GM13977 (cell line): ENCODE results near the gene FMNL2.

Experiments
- DNase-seq: peaks from one replicate; pipeline ENCODE4 v3.0.0; 2012; ENCODE audit warnings: low spot score
- in situ Hi-C: fragments of 300-500 bp; cut with MboI; formaldehyde crosslinking; loops from one replicate; pipeline ENCODE4 v1.12.0; 2022; ENCODE audit warnings: low sequenced_read_pairs, low pct_unique_long_range_greater_than_20kb, mixed read lengths, inconsistent platforms; ENCODE audit not compliant: unreplicated experiment
- TF ChIP-seq, protein P1 (sequence below): IDR thresholded peaks from 2 replicates; pipeline ENCODE4 v1.5.1; 2012; ENCODE audit warnings: mild to moderate bottlenecking, control low read depth; ENCODE audit not compliant: insufficient read depth; ENCODE audit errors: extremely low read depth, missing control alignments

Gene FMNL2

GRCh38 chr2:152492911-152493310 lies 157.9 kb downstream of the FMNL2 start:
- in situ Hi-C loops, result no loop called here
- TF ChIP-seq, protein P1, sequence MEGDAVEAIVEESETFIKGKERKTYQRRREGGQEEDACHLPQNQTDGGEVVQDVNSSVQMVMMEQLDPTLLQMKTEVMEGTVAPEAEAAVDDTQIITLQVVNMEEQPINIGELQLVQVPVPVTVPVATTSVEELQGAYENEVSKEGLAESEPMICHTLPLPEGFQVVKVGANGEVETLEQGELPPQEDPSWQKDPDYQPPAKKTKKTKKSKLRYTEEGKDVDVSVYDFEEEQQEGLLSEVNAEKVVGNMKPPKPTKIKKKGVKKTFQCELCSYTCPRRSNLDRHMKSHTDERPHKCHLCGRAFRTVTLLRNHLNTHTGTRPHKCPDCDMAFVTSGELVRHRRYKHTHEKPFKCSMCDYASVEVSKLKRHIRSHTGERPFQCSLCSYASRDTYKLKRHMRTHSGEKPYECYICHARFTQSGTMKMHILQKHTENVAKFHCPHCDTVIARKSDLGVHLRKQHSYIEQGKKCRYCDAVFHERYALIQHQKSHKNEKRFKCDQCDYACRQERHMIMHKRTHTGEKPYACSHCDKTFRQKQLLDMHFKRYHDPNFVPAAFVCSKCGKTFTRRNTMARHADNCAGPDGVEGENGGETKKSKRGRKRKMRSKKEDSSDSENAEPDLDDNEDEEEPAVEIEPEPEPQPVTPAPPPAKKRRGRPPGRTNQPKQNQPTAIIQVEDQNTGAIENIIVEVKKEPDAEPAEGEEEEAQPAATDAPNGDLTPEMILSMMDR, result no peak
- DNase-seq, result no peak

GRCh38 chr2:152493417-152493816 lies 158.4 kb downstream of the FMNL2 start:
- DNase-seq, result no peak
- in situ Hi-C loops, result no loop called here
- TF ChIP-seq, protein P1, result no peak

GRCh38 chr2:152493945-152494528 lies 159.1 kb downstream of the FMNL2 start:
- DNase-seq, result no peak
- in situ Hi-C loops, result no loop called here
- TF ChIP-seq, protein P1, result no peak

DNA sequence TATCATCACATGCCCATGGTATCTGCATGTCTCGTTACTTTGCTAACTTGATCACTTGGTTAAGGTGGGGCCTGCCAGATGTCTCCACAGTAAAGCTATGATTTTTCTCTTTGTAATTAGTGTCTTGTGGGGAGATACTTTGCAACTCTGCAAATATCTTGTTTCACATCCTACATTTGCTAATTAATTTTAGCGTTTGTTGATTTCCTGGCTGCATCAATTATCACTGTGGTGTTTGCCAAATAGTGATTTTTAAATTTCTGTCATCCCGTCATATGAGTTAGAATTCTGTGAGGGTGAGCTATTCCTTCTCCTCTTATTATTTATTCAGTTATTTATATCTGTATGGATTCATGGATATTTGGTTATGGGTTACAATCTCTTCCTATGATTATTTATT lies 161.4 kb downstream of the FMNL2 start:
- in situ Hi-C loops, result no loop called here
- TF ChIP-seq, protein P1, result no peak
- DNase-seq, result no peak

- peak; percentile 25 for DNase-seq
- TF ChIP-seq, protein P1, result no peak
These were observed 162.6 kb downstream of the FMNL2 start for GRCh38 chr2:152497481-152498052.

GRCh38 chr2:152499331-152499816 lies 164.4 kb downstream of the FMNL2 start:
- in situ Hi-C loops, result no loop called here
- TF ChIP-seq, protein P1, result no peak
- no peak for DNase-seq

More at GRCh38 chr2:152497481-152498052, 162.6 kb downstream of the FMNL2 start:
- in situ Hi-C loops, result no loop called here
